Fibroblast of villous mesenchyme (primary cell): ENCODE data around the gene PROC. TPM values are rescaled to one million over a fixed set of nuclear protein-coding genes. Genes with fewer than 3 reads are reported as not detected.

Experiments
- DNase-seq: peaks from one replicate; pipeline ENCODE4 v3.0.0-alpha.2; 2010; ENCODE audit warnings: low read depth
- H3K4me3 ChIP-seq: 2 replicates; pipeline ENCODE4 v1.5.1; 2011; ENCODE audit warnings: low read depth, mild to moderate bottlenecking, low read length
- CTCF ChIP-seq: IDR thresholded peaks from 2 replicates; pipeline ENCODE4 v1.5.1; 2012; ENCODE audit warnings: low read depth, mild to moderate bottlenecking, low read length; ENCODE audit not compliant: insufficient read depth
- small RNA-seq: library from RNA; depleted of rRNA; stranded (forward); fragments of <200 nt; gene quantifications from one replicate; pipeline ENCODE3, GENCODE V24; 2012
- total RNA-seq: library from RNA; depleted of rRNA; stranded (reverse); fragments of >200 nt; gene quantifications from 2 replicates; pipeline ENCODE4 v1.2.3, GENCODE V29; 2012

Gene PROC
- total RNA-seq, 1 donor: not detected

- no peak for DNase-seq
- H3K4me3 ChIP-seq: no peak overlapping the region
- TF ChIP-seq CTCF: no peak
Observed at GRCh38 chr2:127472268-127472667, 54.0 kb downstream of the PROC start.

- DNase-seq: no peak
- TF ChIP-seq CTCF: no peak
- H3K4me3 ChIP-seq: no peak overlapping the region
Observed at GRCh38 chr2:127475788-127476187, 57.6 kb downstream of the PROC start.

Small RNA genes within 50 kb of the gene (small RNA-seq; reads per million reads assigned to genes)
- not detected for gene MIR4783
- gene RNU4-48P: not detected

Other genes starting within 250 kb of the PROC start
- gene CYP27C1, start 198.1 kb upstream of the PROC start, total RNA-seq: under 0.01 TPM in 2 replicates
- 43.8 and 47.1 TPM in 2 replicates for gene ERCC3, start 124.3 kb upstream of the PROC start, total RNA-seq
- gene MAP3K2, start 30.5 kb upstream of the PROC start, total RNA-seq: 38.4 and 53.5 TPM in 2 replicates
- gene IWS1, start 108.1 kb downstream of the PROC start, total RNA-seq: 35.1 and 42.7 TPM in 2 replicates
- 0.86 TPM in 1 of 2 replicates, not detected in the other for gene MYO7B, start 117.3 kb downstream of the PROC start, total RNA-seq
- gene GPR17, start 227.7 kb downstream of the PROC start, total RNA-seq: not detected in 2 replicates